Stimulated activated CD8-positive, alpha-beta memory T cell treated with anti-CD3 and anti-CD28 coated beads, Interleukin-12 subunit alpha, Interleukin-12 subunit beta, amount 100 ng/mL, for 24 hours (primary cell): ENCODE measurements around the gene PARP14.
"Not testable (repeated sequence)": the region's sequence is repeated elsewhere in the genome, so short reads cannot be mapped to it uniquely, and the experiment has no call there.

Experiments
- DNase-seq: peaks from one replicate; pipeline ENCODE4 v3.0.0-alpha.2; 2020; ENCODE audit errors: extremely low read depth

Gene PARP14

DNA sequence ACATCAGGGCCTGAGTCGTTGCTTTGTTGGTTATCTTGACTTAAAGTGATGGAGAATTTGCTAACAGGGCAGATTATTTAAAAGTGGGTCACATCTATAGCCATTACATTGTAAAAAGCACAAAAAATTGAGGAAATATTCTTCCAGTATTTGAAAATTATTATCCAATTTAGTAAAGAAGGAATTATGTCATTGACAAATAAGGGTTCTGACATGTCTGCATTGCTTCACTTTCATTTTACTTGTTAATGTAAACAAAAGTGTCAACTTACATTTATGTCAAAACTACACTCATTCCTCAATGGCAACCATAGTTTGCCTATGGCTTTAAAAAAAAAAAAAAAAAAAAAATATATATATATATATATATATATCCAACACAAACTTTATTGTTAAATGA, 3.4 kb upstream of the PARP14 start:
- no peak for DNase-seq

DNA sequence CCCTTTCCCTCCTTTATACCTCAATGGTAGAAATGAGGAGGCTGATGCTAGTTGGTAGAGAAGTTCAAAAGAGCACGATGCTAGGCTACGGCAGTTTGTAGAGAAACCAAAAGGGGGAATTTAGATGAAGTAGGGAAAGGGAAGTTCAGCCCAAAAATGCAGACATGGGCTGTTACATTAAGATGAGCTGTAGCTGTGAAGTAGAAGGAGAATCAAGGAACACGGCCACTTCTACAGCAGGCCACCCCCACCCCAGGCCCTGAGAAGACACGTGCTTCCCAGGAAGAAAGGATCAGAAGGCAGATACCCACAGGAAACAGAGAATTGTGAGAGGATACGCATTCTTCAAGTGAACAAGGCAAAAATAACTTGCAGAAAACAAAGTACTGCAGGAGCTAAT, 2.1 kb upstream of the PARP14 start:
- no peak for DNase-seq

- DNase-seq, result peak; percentile 57
Observed at GRCh38 chr3:122679085-122679881, 1.4 kb upstream of the PARP14 start.

DNA sequence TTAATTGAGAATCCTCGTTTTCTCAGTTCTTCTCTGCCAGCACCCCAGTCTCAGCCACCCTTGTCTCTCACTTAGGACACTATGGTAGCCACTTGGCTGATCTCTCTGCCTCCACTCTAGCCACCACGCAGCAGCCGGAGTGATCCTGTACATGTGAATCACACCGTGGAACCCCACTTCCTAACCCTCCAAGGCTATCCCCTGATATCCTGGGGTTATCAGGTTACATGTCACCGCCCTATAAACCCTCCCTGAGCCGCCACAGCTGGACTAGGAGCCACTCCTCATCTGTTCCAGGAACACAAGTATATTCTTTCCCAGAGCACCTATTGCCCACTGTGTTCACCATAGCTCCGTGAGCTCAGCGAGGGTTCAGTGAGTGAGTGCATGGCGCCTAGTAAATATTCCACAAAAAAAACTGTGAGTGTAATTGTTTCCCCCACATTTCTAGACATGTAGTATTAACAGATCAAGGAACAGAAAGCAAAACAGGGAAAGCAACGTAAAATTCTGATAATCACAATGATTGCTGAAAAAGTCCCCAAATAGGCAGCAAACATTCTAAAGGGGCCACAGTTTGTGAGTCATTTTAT, 661 bp upstream of the PARP14 start:
- no peak for DNase-seq

GRCh38 chr3:122681284-122681973, 790 bp downstream of the PARP14 start:
- DNase-seq, result no peak

DNA sequence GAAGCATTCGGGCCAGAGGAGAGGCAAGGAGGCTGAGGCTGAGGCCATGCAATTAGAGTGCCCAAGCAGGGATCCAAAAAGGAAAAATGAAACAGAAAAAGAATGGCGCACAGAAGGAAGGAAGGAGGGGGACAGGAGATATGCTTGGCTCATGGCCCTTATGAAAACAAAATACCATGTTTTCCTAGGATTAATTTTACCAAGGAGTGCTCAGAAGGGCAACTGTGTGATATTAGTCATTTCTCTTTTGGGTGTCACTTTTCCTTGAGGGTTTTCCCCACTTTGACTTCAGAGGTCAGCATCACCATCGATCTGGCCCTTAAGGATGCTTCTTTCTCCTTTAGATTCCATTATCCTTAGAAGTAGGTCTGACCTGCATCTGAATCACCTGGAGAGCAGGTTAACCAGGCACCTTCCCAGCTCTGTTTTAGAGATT, 1.4 kb downstream of the PARP14 start:
- no peak for DNase-seq

- DNase-seq, result not testable (repeated sequence)
Observed at GRCh38 chr3:122682778-122683411, 2.3 kb downstream of the PARP14 start.

- DNase-seq, result no peak
Observed at GRCh38 chr3:122687298-122687697, 6.7 kb downstream of the PARP14 start.

- no peak for DNase-seq
Observed at GRCh38 chr3:122688996-122689395, 8.4 kb downstream of the PARP14 start.

DNA sequence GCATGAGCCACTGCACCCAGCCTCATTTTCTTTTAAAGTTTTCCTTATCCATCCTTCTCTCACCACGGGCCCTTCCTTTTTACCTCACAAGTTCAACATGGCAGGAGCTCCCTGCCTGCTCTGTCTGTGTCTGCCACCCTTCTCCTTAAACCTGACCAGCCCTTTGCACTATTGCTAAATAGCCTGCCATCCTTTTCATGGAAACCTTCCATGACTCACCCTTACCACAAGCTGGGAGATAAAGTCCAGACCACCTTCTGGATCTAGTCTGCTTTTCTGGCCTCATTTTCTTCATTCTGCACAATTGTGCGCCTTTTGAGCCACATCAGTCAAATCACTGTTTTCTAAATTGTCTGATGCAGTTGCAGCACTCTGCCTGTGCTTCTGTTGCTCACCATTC, 8.9 kb downstream of the PARP14 start:
- DNase-seq, result no peak

DNA sequence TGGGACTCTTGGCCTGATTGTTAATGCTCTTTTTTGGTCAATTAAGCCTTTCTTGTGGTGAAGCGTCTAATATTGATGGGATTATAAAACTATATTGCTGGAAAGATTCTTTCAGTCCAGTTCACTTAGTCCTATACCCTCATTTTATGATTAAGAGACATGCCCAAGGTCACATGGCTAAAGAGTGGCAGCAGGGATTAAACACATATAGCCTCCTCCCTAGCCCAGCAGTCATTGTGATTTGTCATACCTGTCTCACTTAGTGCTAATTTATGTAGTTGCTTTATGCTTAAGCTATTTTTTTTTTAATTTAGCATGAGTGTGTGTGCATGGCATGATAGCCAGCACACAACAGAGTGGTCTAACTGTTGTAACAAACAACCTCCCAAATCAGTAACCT, 9.5 kb downstream of the PARP14 start:
- no peak for DNase-seq

DNA sequence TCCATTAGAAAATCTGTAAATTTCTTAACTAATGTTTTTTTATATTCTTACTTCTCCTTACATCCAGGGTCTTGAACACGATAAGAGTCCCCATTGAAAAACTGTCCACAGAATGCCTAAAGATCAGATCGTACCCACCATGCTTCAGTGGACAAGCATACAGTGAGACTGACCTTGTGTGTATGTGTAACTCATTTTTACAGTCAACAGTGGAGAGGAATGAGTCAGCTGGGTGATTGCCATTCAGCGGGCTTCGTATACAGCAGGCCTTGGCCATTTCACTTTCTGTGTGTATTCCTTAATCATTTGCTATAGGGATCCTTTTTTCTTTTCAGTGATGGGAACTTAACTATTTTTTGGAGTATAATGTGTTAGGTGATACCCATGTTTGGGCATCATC, 10.6 kb downstream of the PARP14 start:
- DNase-seq, result no peak

DNA sequence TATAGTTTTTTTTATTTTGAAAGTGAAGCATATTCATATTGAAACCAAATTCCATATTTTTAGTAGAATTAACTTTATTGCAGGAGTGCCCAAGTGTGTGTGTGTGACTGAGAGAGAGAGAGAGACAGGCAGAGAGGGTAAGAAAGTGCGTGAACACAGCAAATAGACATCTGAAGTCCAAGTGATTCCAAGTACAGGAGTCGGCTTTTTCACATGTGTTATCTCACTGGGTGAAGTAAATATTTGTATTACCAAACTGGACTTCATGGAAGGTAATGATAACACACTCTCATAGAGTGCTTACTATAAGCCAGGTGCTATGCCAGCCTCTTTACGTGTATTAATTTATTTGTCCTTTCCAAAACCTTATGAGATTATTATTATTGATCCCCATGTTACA, 12.0 kb downstream of the PARP14 start:
- no peak for DNase-seq

DNA sequence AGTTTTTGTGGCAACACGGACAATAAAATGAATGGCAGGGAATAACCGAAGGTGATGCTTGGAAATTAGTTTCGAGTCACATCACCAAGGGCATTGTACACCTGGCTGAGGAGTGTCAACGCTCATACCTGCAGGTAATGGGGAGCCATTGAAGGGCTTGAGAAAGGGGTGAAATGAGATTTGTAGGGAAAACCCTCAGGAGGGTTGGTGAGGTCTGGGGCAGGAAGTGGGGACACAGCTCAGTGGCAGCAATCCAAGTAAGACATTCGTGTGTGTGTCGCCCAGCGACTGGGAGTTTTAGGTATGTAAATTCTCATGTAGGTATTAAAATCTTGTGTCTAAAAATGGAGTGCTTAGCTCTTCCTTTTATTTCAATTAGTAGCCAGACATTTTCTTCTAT, 14.3 kb downstream of the PARP14 start:
- no peak for DNase-seq

DNA sequence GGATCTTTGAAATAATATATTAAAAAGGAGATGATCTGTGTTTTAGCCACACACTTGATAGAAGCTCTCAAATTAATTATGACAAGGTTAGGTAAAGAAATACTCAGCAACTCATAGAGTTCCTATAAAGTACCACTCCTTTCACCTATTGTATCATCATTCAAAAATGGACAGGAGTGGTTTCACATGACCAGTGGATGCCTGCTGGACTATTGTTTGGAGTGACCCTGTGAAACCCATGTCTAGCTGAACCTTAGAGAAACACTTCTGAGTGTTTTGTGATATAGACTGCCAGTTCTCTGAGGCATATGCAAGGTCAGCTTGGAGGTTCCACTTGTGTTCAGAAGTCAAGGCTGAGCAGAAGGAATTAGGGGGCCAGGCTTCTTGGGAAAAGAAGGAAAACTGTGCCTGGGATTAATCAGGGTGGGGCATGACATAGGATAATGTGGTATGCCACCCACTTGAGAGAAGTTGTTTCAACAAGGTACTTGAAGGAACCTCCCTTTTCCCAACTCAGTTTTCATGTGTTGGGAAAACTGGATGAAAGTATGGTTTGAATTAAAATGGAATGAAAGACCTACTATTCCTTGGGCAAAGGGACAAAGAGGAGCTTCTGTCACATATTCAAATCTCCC, 15.4 kb downstream of the PARP14 start:
- no peak for DNase-seq

GRCh38 chr3:122697952-122698620, 17.4 kb downstream of the PARP14 start:
- no peak for DNase-seq

DNA sequence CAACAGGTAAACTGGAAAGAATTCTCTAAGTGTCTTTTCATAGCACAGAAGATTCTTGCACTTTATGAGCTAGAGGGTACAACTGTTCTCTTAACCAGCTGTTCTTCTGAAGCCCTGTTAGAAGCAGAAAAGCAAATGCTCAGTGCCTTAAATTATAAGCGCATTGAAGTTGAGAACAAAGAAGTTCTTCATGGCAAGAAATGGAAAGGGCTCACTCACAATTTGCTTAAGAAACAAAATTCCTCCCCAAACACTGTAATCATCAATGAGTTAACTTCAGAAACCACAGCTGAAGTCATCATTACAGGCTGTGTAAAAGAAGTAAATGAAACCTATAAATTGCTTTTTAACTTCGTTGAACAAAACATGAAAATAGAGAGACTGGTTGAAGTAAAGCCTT, 19.6 kb downstream of the PARP14 start:
- no peak for DNase-seq

DNA sequence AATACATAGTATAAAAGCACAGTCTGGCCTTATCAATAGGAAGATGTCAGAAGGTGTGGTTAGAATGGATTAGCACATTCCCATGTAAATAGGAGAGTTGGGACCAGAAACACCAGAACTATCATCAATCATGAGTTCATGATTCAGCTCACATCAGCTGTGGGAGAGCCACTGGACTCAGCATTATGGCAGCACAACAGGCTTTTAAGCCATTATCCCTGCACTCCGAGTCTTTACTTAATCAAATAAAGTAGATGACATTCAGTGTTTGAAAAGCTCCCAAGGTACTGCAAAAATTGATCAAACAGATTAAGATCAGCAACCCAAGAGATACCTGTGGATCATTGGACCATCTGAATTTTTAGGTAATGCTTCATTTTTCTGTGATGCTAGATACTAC, 24.7 kb downstream of the PARP14 start:
- no peak for DNase-seq

DNA sequence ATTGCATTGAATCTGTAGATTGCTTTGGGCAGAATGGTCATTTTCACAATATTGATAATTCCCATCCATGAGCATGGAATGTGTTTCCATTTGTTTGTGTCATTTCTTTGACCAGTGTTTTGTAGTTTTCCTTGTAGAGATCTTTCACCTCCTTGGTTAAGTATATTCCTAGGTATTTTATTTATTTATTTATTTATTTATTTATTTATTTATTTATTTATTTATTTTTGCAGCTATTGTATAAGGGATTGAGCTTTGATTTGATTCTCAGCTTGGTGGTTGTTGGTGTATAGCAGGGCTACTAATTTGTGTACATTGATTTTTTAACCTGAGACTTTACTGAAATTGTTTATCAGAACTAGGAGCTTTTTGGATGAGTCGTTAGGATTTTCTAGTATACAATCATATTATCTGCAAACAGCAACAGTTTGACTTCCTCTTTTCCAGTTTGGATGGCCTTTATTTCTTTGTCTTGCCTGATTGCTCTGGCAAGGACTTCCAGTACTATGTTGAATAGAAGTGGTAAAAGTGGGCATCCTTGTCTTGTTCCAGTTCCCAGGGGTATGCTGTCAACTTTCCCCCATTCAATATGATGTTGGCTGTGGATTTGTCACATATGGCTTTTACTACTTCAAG, 30.1 kb downstream of the PARP14 start:
- DNase-seq, result not testable (repeated sequence)

- no peak for DNase-seq
Observed at GRCh38 chr3:122714273-122714672, 33.6 kb downstream of the PARP14 start.

GRCh38 chr3:122716667-122717066, 36.0 kb downstream of the PARP14 start:
- no peak for DNase-seq
